BJ (cell line): ENCODE measurements around the gene OR1C1. TPM values are rescaled to one million over a fixed set of nuclear protein-coding genes. Genes with fewer than 3 reads are reported as not detected.
"Not testable (repeated sequence)": the region's sequence is repeated elsewhere in the genome, so short reads cannot be mapped to it uniquely, and the experiment has no call there.

ENCODE experiments used
- CTCF ChIA-PET: fragments of 350-600 bp; formaldehyde crosslinking; extraction: SDS; loops from one replicate; lab custom pipeline; 2021; ENCODE audit warnings: antibody characterized with exemption, inconsistent platforms; lab: Yijun Ruan, JAX
- POLR2A ChIA-PET: fragments of 300-600 bp; sonication (Branson Sonifier 250); formaldehyde crosslinking; extraction: SDS; loops from one replicate; lab custom pipeline; 2021; ENCODE audit warnings: antibody characterized with exemption; lab: Charles Lee
- DNase-seq: peaks from one replicate; pipeline ENCODE4 v3.0.0-alpha.2; 2011; ENCODE audit warnings: low read depth
- H3K27me3 ChIP-seq: 2 replicates; pipeline ENCODE4 v1.6.0; 2011; ENCODE audit warnings: low read length; ENCODE audit not compliant: control insufficient read depth, insufficient read depth
- H3K36me3 ChIP-seq: 2 replicates; pipeline ENCODE4 v1.5.1; 2011; ENCODE audit warnings: low read length; ENCODE audit not compliant: control insufficient read depth, insufficient read depth
- H3K4me3 ChIP-seq: 2 replicates; pipeline ENCODE4 v1.5.1; 2011; ENCODE audit warnings: low read depth, mild to moderate bottlenecking, control low read depth, low read length
- CTCF ChIP-seq: IDR thresholded peaks from 2 replicates; pipeline ENCODE4 v1.5.1; 2011; ENCODE audit warnings: low read depth, mild to moderate bottlenecking, control low read depth, inconsistent platforms, low read length, moderate library complexity; ENCODE audit not compliant: insufficient read depth
- polyA plus RNA-seq: library from polyadenylated mRNA; depleted of rRNA; stranded (reverse); fragments of >200 nt; gene quantifications from 2 replicates; pipeline ENCODE4 v1.2.3, GENCODE V29; 2011

Gene OR1C1
- polyA plus RNA-seq, 1 experiment, result not detected

GRCh38 chr1:247747616-247748015, 12.7 kb downstream of the OR1C1 start:
- DNase-seq, result no peak

GRCh38 chr1:247746391-247746935, 13.9 kb downstream of the OR1C1 start:
- DNase-seq, result no peak
- TF ChIP-seq CTCF, result no peak
- POLR2A ChIA-PET, result no interaction called here
- no peak overlapping the region for H3K4me3 ChIP-seq
- no peaks in the 10 kb centered on the region for H3K36me3 ChIP-seq
- no peaks in the 10 kb centered on the region for H3K27me3 ChIP-seq
- CTCF ChIA-PET, result no interaction called here

More at GRCh38 chr1:247747616-247748015, 12.7 kb downstream of the OR1C1 start:
- ChIA-PET POLR2A (no interaction called here), CTCF (no interaction called here)
- no peak overlapping the region for H3K4me3 ChIP-seq
- no peaks in the 10 kb centered on the region for H3K27me3 ChIP-seq
- no peaks in the 10 kb centered on the region for H3K36me3 ChIP-seq
- no peak for TF ChIP-seq CTCF

DNA sequence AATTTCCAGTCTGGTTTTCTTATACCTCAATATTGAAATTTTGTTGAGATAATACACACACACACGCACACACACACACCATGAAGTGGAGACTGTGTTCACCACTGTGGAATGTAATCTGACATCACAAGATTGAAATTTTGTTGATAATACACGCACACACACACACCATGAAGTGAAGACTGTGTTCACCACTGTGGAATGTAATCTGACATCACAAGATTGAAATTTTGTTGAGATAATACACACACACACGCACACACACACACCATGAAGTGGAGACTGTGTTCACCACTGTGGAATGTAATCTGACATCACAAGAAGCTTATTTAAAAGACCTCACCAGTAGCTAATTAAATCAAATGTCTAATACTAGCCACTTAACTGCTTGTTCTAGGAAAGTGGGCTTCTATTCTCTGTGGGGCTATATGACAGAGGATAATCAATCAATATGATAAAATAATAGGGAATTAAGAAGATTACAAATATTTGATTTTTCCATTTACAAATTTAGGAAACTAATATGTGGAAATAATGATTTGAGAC, 18.1 kb downstream of the OR1C1 start:
- H3K27me3 ChIP-seq, CTCF ChIA-PET, DNase-seq, H3K4me3 ChIP-seq, H3K36me3 ChIP-seq, POLR2A ChIA-PET: not testable (repeated sequence)

- CTCF ChIA-PET, result no interaction called here
Measured at GRCh38 chr1:247741756-247742155, 18.6 kb downstream of the OR1C1 start.

GRCh38 chr1:247740721-247741120, 19.6 kb downstream of the OR1C1 start:
- POLR2A ChIA-PET, result no interaction called here
- no peak for TF ChIP-seq CTCF
- CTCF ChIA-PET, result no interaction called here
- Histone ChIP-seq H3K36me3 (no peaks in the 10 kb centered on the region), H3K27me3 (no peaks in the 10 kb centered on the region), H3K4me3 (no peak overlapping the region)
- no peak for DNase-seq

More at GRCh38 chr1:247741756-247742155, 18.6 kb downstream of the OR1C1 start:
- POLR2A ChIA-PET, result no interaction called here
- no peak for DNase-seq
- no peak for TF ChIP-seq CTCF
- Histone ChIP-seq H3K4me3 (no peak overlapping the region), H3K36me3 (no peaks in the 10 kb centered on the region), H3K27me3 (no peaks in the 10 kb centered on the region)

GRCh38 chr1:247738315-247738714, 22.0 kb downstream of the OR1C1 start, which contains the start of gene OR14K1:
OR14K1 (plus strand) TSS chr1:247738615; CDS start chr1:247738615, 0 bp downstream.
- H3K4me3 ChIP-seq, result no peak within 1 kb of the TSS
- DNase-seq, result no peak
- no peaks in the 10 kb centered on the region for H3K36me3 ChIP-seq
- no peak for TF ChIP-seq CTCF
- POLR2A ChIA-PET, result no interaction called here
- CTCF ChIA-PET, result no interaction called here
- H3K27me3 ChIP-seq, result no peaks in the 10 kb centered on the region
